Tibial artery (tissue), 4 donors: ENCODE results near the gene RSPH6A.

ENCODE experiments used
- DNase-seq, 2 donors: peaks; one replicate each; pipeline ENCODE4 v3.0.0-alpha.2; 2019
- H3K27ac ChIP-seq, 2 donors: fragments of 200-600 bp; sonication (generic) in 1 of 2; 1 replicate in 1 of 2; 2 replicates in 1 of 2; pipeline ENCODE4 v1.5.1; 2018 to 2019; ENCODE audit warnings: mild to moderate bottlenecking in 1 of 2
- H3K27me3 ChIP-seq, 2 donors: fragments of 200-600 bp; sonication (generic) in 1 of 2; one replicate each; pipeline versions ENCODE4 v1.5.1 to v1.6.0; 2016 to 2019
- H3K36me3 ChIP-seq, 3 donors: fragments of 200-600 bp; sonication (generic) in 2 of 3; one replicate each; pipeline ENCODE4 v1.5.1; 2016 to 2019; ENCODE audit warnings: mild to moderate bottlenecking in 2 of 3
- H3K4me1 ChIP-seq, 4 donors: fragments of 200-600 bp; sonication (generic) in 2 of 4; 1 replicate in 3 of 4; 2 replicates in 1 of 4; pipeline ENCODE4 v1.5.1; 2016 to 2019
- H3K4me3 ChIP-seq, 2 donors: fragments of 200-600 bp; sonication (generic) in 1 of 2; 1 replicate in 1 of 2; 2 replicates in 1 of 2; pipeline ENCODE4 v1.5.1; 2018 to 2019; ENCODE audit warnings: mild to moderate bottlenecking in 2 of 2
- H3K9me3 ChIP-seq, 3 donors: fragments of 200-600 bp; sonication (generic) in 1 of 3; one replicate each; pipeline ENCODE4 v1.5.1; 2016 to 2019
- CTCF ChIP-seq, 2 experiments: fragments of 200-600 bp in 1 of 2; fragments of 450-650 bp in 1 of 2; IDR thresholded peaks; one replicate each; pipeline ENCODE4 v1.5.1; 2017 to 2019; ENCODE audit warnings: antibody characterized with exemption in 2 of 2, mild to moderate bottlenecking in 1 of 2, moderate library complexity in 1 of 2
- intact Hi-C: fragments of 100-400 bp; cut with DNase I; formaldehyde crosslinking; loops from one replicate; pipeline ENCODE4 v1.15.0; 2023; ENCODE audit warnings: low total_unique reads

Gene RSPH6A

GRCh38 chr19:45794627-45795026 lies 20.5 kb downstream of the RSPH6A start:
- no peak overlapping the region for H3K27ac ChIP-seq
- H3K9me3 ChIP-seq = no peaks in the 10 kb centered on the region
- H3K4me3 ChIP-seq = no peak overlapping the region
- intact Hi-C loops = no loop called here
- TF ChIP-seq CTCF (IDR thresholded peaks at IDR 0.05) = no peak
- H3K4me1 ChIP-seq = peaks cover 0 to 35% (median 28%) of the 10 kb centered on the region in 4 donors
- H3K36me3 ChIP-seq = peaks cover 4 to 14% (median 8%) of the 10 kb centered on the region in 3 donors
- no peaks in the 10 kb centered on the region for H3K27me3 ChIP-seq
- no peak for DNase-seq

- H3K36me3 ChIP-seq = peaks cover 12 to 22% (median 14%) of the 10 kb centered on the region in 3 donors
- no peaks in the 10 kb centered on the region for H3K27me3 ChIP-seq
- no peak for DNase-seq
- no peak overlapping the region for H3K4me3 ChIP-seq
- intact Hi-C loops = no loop called here
- no peak overlapping the region for H3K27ac ChIP-seq
- no peaks in the 10 kb centered on the region for H3K9me3 ChIP-seq
- TF ChIP-seq CTCF (IDR thresholded peaks at IDR 0.05) = no peak
- peaks cover 0 to 30% (median 22%) of the 10 kb centered on the region in 4 donors for H3K4me1 ChIP-seq
These were observed 21.2 kb downstream of the RSPH6A start for GRCh38 chr19:45793876-45794275.

- Histone ChIP-seq H3K27me3 (no peaks in the 10 kb centered on the region), H3K27ac (peak overlapping the region; percentile 45 to 47), H3K4me1 (peaks cover 0 to 24% (median 20%) of the 10 kb centered on the region in 4 donors), H3K9me3 (no peaks in the 10 kb centered on the region), H3K4me3 (peak overlapping the region; percentile 62 to 72), H3K36me3 (peaks cover 19 to 29% (median 20%) of the 10 kb centered on the region in 3 donors)
- TF ChIP-seq CTCF (IDR thresholded peaks at IDR 0.05) = no peak
- no peak for DNase-seq
- intact Hi-C loops = no loop called here
These were observed 21.9 kb downstream of the RSPH6A start for GRCh38 chr19:45793178-45793564.

- DNase-seq = peak; percentile 100
- TF ChIP-seq CTCF (IDR thresholded peaks at IDR 0.05) = no peak
- peak within 1 kb of the TSS; percentile 63 to 75 for H3K27ac ChIP-seq
- peak within 1 kb of the TSS; percentile 62 to 72 for H3K4me3 ChIP-seq
- no peaks in the 10 kb centered on the region for H3K9me3 ChIP-seq
- intact Hi-C loops = no loop called here
- H3K27me3 ChIP-seq = no peaks in the 10 kb centered on the region
- peaks cover 20 to 34% (median 24%) of the 10 kb centered on the region in 3 donors for H3K36me3 ChIP-seq
- peaks cover 0 to 24% (median 20%) of the 10 kb centered on the region in 4 donors for H3K4me1 ChIP-seq
These were observed 22.5 kb downstream of the RSPH6A start, which contains the start of gene DMWD for GRCh38 chr19:45792470-45793177. TSS of gene DMWD (minus strand) at chr19:45792845. CDS start at chr19:45792756, 89 bp downstream.

GRCh38 chr19:45791744-45792469 lies 23.2 kb downstream of the RSPH6A start:
- peak overlapping the region; percentile 62 to 72 for H3K4me3 ChIP-seq
- no peak for DNase-seq
- H3K36me3 ChIP-seq = peaks cover 20 to 42% (median 30%) of the 10 kb centered on the region in 3 donors
- no peaks in the 10 kb centered on the region for H3K9me3 ChIP-seq
- intact Hi-C loops = no loop called here
- no peaks in the 10 kb centered on the region for H3K27me3 ChIP-seq
- H3K27ac ChIP-seq = peak overlapping the region; percentile 63 to 75
- TF ChIP-seq CTCF (IDR thresholded peaks at IDR 0.05) = no peak
- H3K4me1 ChIP-seq = peaks cover 0 to 24% (median 20%) of the 10 kb centered on the region in 4 donors
